Activated CD8-positive, alpha-beta memory T cell treated with anti-CD3 and anti-CD28 coated beads for 48 hours (primary cell): ENCODE measurements around the gene TBC1D21.

ENCODE experiments used
- DNase-seq, 3 experiments: peaks; one replicate each; pipeline ENCODE4 v3.0.0-alpha.2; 2020; ENCODE audit warnings: low read depth in 2 of 3, low spot score in 2 of 3

TBC1D21 gene

GRCh38 chr15:73858062-73858461, 15.3 kb upstream of the TBC1D21 start:
- no peak for DNase-seq

- no peak for DNase-seq
These were observed 11.1 kb upstream of the TBC1D21 start for GRCh38 chr15:73862276-73862675.

- no peak for DNase-seq
These were observed 8.0 kb upstream of the TBC1D21 start for GRCh38 chr15:73865379-73865778.

- no peak for DNase-seq
These were observed 7.5 kb upstream of the TBC1D21 start for GRCh38 chr15:73865904-73866303.

GRCh38 chr15:73866481-73866880, 6.9 kb upstream of the TBC1D21 start:
- DNase-seq, result no peak

- no peak for DNase-seq
These were observed 6.4 kb upstream of the TBC1D21 start for GRCh38 chr15:73866881-73867410.

- no peak for DNase-seq
These were observed 5.9 kb upstream of the TBC1D21 start for GRCh38 chr15:73867426-73867825.

- no peak for DNase-seq
These were observed 5.4 kb upstream of the TBC1D21 start for GRCh38 chr15:73867956-73868355.

- DNase-seq, result no peak
These were observed 4.0 kb upstream of the TBC1D21 start for GRCh38 chr15:73869216-73869995.

- DNase-seq, result no peak
These were observed 2.5 kb upstream of the TBC1D21 start for GRCh38 chr15:73870700-73871408.

- no peak for DNase-seq
These were observed 1.0 kb upstream of the TBC1D21 start for GRCh38 chr15:73872346-73872745.

- DNase-seq, result no peak
These were observed 636 bp downstream of the TBC1D21 start for GRCh38 chr15:73873889-73874511.

- no peak for DNase-seq
These were observed 6.1 kb downstream of the TBC1D21 start for GRCh38 chr15:73879426-73879825.

- DNase-seq, result no peak
These were observed 8.4 kb downstream of the TBC1D21 start for GRCh38 chr15:73881579-73882320.

GRCh38 chr15:73882761-73883419, 9.5 kb downstream of the TBC1D21 start:
- no peak for DNase-seq

GRCh38 chr15:73884159-73884558, 10.8 kb downstream of the TBC1D21 start:
- DNase-seq, result no peak

GRCh38 chr15:73885954-73886700, 12.8 kb downstream of the TBC1D21 start:
- no peak for DNase-seq

- DNase-seq, result no peak
These were observed 13.5 kb downstream of the TBC1D21 start for GRCh38 chr15:73886717-73887345.

GRCh38 chr15:73887481-73887880, 14.1 kb downstream of the TBC1D21 start:
- DNase-seq, result no peak
